ENCODE measurements around the gene PLPPR2. TPM values are rescaled to one million over a fixed set of nuclear protein-coding genes. Genes with fewer than 3 reads are reported as not detected.

Gene PLPPR2
- total RNA-seq, 1 experiment from 2014 or later = 19.5 TPM

GRCh38 chr19:11374433-11375142 is 19.4 kb downstream of the PLPPR2 start, which contains the start of gene SWSAP1:
Gene SWSAP1 (plus strand): TSS chr19:11374666. CDS start chr19:11374681, 15 bp downstream.
- Mint-ChIP-seq H3K36me3 (ENCODE audit: insufficient read depth, unreplicated experiment) (peaks cover 8% of the 10 kb centered on the region), H3K4me3 (ENCODE audit: unreplicated experiment) (no peak within 1 kb of the TSS), H3K27me3 (ENCODE audit: insufficient read depth, unreplicated experiment) (no peaks in the 10 kb centered on the region), H3K27ac (ENCODE audit: low read depth, unreplicated experiment) (no peak within 1 kb of the TSS), H3K4me1 (ENCODE audit: insufficient read depth, unreplicated experiment) (peaks cover 18% of the 10 kb centered on the region), H3K9me3 (ENCODE audit: unreplicated experiment) (no peaks in the 10 kb centered on the region)
- CTCF ChIA-PET = interaction anchor here (0.7 to 1.2 kb wide), 6 partner anchors 9 to 1191 kb away, joined by 3 to 8 read pairs (median 4); partner anchors contain the start of genes EPOR and PRKCSH
- POLR2A ChIA-PET = interaction anchor here (0.6 to 5.6 kb wide), 27 partner anchors 9 to 1793 kb away, joined by 3 to 88 read pairs (median 4); partner anchors contain the start of genes CCDC159, ECSIT, ELOF1 and LDLR
- BruUV-seq (replicated peaks) = TSS peak; percentile 92
- DNase-seq (ENCODE audit: unreplicated experiment) = peak; percentile 100
- TF ChIP-seq CTCF (IDR thresholded peaks at IDR 0.05; ENCODE audit: unreplicated experiment) = no peak
- intact Hi-C loops (cut with micrococcal nuclease) = loop anchor here (2.0 kb wide), 1 partner anchor 28 kb away; the partner anchor contains the start of genes CCDC159 and TMEM205

- BruUV-seq (replicated peaks) = TSS peak; percentile 71
- H3K27ac Mint-ChIP-seq (ENCODE audit: low read depth, unreplicated experiment) = no peak overlapping the region
- peaks cover 23% of the 10 kb centered on the region for H3K4me1 Mint-ChIP-seq (ENCODE audit: insufficient read depth, unreplicated experiment)
- H3K27me3 Mint-ChIP-seq (ENCODE audit: insufficient read depth, unreplicated experiment) = no peaks in the 10 kb centered on the region
- DNase-seq (ENCODE audit: unreplicated experiment) = no peak
- no peaks in the 10 kb centered on the region for H3K9me3 Mint-ChIP-seq (ENCODE audit: unreplicated experiment)
- no peak for TF ChIP-seq CTCF (IDR thresholded peaks at IDR 0.05; ENCODE audit: unreplicated experiment)
- ChIA-PET CTCF (interaction anchor here (0.6 to 2.0 kb wide), 8 partner anchors 9 to 1650 kb away, joined by 3 to 6 read pairs (median 4); partner anchors contain the start of genes EPOR and PRKCSH), POLR2A (interaction anchor here (0.6 to 5.6 kb wide), 25 partner anchors 14 to 1794 kb away, joined by 3 to 88 read pairs (median 4); partner anchors contain the start of genes CCDC159, ECSIT, LDLR and ODAD3)
- peaks cover 3% of the 10 kb centered on the region for H3K36me3 Mint-ChIP-seq (ENCODE audit: insufficient read depth, unreplicated experiment)
- H3K4me3 Mint-ChIP-seq (ENCODE audit: unreplicated experiment) = no peak overlapping the region
- intact Hi-C loops (cut with micrococcal nuclease) = loop anchor here (2.0 kb wide), 1 partner anchor 29 kb away; the partner anchor contains the start of genes CCDC159 and TMEM205
Observed at GRCh38 chr19:11375143-11375948, 20.1 kb downstream of the PLPPR2 start.

- CTCF ChIA-PET = interaction anchor here (0.5 to 2.0 kb wide), 12 partner anchors 11 to 239 kb away, joined by 3 to 6 read pairs (median 3); partner anchors contain the start of gene RAB3D
- H3K27me3 Mint-ChIP-seq (ENCODE audit: insufficient read depth, unreplicated experiment) = no peaks in the 10 kb centered on the region
- peak; percentile 90 for DNase-seq (ENCODE audit: unreplicated experiment)
- H3K36me3 Mint-ChIP-seq (ENCODE audit: insufficient read depth, unreplicated experiment) = no peaks in the 10 kb centered on the region
- H3K9me3 Mint-ChIP-seq (ENCODE audit: unreplicated experiment) = no peaks in the 10 kb centered on the region
- H3K27ac Mint-ChIP-seq (ENCODE audit: low read depth, unreplicated experiment) = peak overlapping the region; percentile 69
- POLR2A ChIA-PET = interaction anchor here (0.6 to 5.6 kb wide), 15 partner anchors 9 to 1345 kb away, joined by 3 to 88 read pairs (median 3); partner anchors contain the start of genes CCDC159, ELOF1, ODAD3 and PRKCSH
- no peak for TF ChIP-seq CTCF (IDR thresholded peaks at IDR 0.05; ENCODE audit: unreplicated experiment)
- no TSS peak for BruUV-seq (replicated peaks)
- intact Hi-C loops (cut with micrococcal nuclease) = no loop called here
- peaks cover 35% of the 10 kb centered on the region for H3K4me1 Mint-ChIP-seq (ENCODE audit: insufficient read depth, unreplicated experiment)
- H3K4me3 Mint-ChIP-seq (ENCODE audit: unreplicated experiment) = peak overlapping the region; percentile 58
Observed at GRCh38 chr19:11377237-11377636, 22.0 kb downstream of the PLPPR2 start.

All from MCF 10A (cell line).